Gastroesophageal sphincter (tissue), 3 donors: ENCODE measurements around the gene SPOCK2.

Experiments used
- POLR2A ChIP-seq, 2 donors: fragments of 450-650 bp; IDR thresholded peaks; one replicate each; pipeline ENCODE4 v1.6.1; 2017; ENCODE audit warnings: antibody characterized with exemption in 2 of 2, mild to moderate bottlenecking in 2 of 2, moderate library complexity in 1 of 2
- TF ChIP-seq, protein P1 (sequence below), 4 experiments: fragments of 200-600 bp in 2 of 4; fragments of 450-650 bp in 2 of 4; sonication (generic) in 1 of 4; IDR thresholded peaks; one replicate each; pipeline ENCODE4 v1.5.1; 2017 to 2019; ENCODE audit warnings: antibody characterized with exemption in 4 of 4, mild to moderate bottlenecking in 2 of 4, moderate library complexity in 2 of 4

DNA sequence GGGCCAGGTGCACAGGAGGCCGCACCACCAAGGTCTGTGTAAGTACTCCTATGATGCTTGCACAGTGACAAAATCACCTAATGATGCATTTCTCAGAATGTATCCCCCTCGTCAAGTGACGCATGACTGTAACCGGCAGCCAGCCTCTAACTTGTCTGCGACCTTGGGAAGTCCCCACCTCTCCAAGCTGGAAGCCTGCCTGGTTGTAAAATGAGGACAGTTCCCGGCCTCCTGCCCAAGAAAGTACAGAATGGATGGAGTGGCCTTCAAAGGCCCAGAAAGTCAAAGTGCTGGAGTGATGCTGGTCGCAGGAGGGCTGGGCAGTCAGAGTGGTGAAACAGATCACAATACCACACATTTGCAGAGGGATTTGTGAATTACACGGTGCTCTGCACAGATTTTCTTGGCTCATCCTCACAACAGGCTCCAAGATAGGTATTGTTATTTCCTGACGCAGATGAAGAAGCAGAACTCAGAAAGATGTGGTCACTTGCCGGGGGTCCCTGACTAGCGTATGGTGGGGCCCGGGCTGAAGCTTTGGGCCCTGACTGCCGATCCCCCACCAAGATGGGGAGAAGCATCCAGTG is 22.8 kb downstream of the SPOCK2 start:
- no peak for TF ChIP-seq POLR2A (IDR thresholded peaks at IDR 0.05)
- TF ChIP-seq, protein P1, sequence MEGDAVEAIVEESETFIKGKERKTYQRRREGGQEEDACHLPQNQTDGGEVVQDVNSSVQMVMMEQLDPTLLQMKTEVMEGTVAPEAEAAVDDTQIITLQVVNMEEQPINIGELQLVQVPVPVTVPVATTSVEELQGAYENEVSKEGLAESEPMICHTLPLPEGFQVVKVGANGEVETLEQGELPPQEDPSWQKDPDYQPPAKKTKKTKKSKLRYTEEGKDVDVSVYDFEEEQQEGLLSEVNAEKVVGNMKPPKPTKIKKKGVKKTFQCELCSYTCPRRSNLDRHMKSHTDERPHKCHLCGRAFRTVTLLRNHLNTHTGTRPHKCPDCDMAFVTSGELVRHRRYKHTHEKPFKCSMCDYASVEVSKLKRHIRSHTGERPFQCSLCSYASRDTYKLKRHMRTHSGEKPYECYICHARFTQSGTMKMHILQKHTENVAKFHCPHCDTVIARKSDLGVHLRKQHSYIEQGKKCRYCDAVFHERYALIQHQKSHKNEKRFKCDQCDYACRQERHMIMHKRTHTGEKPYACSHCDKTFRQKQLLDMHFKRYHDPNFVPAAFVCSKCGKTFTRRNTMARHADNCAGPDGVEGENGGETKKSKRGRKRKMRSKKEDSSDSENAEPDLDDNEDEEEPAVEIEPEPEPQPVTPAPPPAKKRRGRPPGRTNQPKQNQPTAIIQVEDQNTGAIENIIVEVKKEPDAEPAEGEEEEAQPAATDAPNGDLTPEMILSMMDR (IDR thresholded peaks at IDR 0.05), result no peak
